Fibroblast of lung (primary cell): ENCODE data around the gene C1QL1.

Experiments
- CTCF ChIP-seq, 2 donors: IDR thresholded peaks in 1 of 2; conservative IDR thresholded peaks in 1 of 2; 1 replicate in 1 of 2; 2 replicates in 1 of 2; pipeline ENCODE4 v1.5.1; 2011 to 2012; ENCODE audit warnings: low read length in 2 of 2, control low read depth in 1 of 2, inconsistent platforms in 1 of 2, low read depth in 1 of 2, mild to moderate bottlenecking in 1 of 2
- EZH2 ChIP-seq: IDR thresholded peaks from 2 replicates; pipeline ENCODE4 v1.5.1; 2012; ENCODE audit warnings: low read length, control low read depth, mild to moderate bottlenecking; ENCODE audit errors: missing control alignments

- TF ChIP-seq CTCF (conservative IDR thresholded peaks at IDR 0.05 in 1 of 2, IDR thresholded peaks at IDR 0.05 in 1 of 2; ENCODE audit: low read depth in 1 of 2, low read length in 2 of 2) = no peak
- TF ChIP-seq EZH2 = no peak
Observed at GRCh38 chr17:44922136-44922535, 46.0 kb downstream of the C1QL1 start.
